Fibroblast of lung (primary cell): ENCODE measurements around the gene FCHSD1.

Experiments used
- EZH2 ChIP-seq: IDR thresholded peaks from 2 replicates; pipeline ENCODE4 v1.5.1; 2012; ENCODE audit warnings: low read length, control low read depth, mild to moderate bottlenecking; ENCODE audit errors: missing control alignments
- TF ChIP-seq, protein P1 (sequence below), 2 donors: IDR thresholded peaks in 1 of 2; conservative IDR thresholded peaks in 1 of 2; 1 replicate in 1 of 2; 2 replicates in 1 of 2; pipeline ENCODE4 v1.5.1; 2011 to 2012; ENCODE audit warnings: low read length in 2 of 2, control low read depth in 1 of 2, inconsistent platforms in 1 of 2, low read depth in 1 of 2, mild to moderate bottlenecking in 1 of 2

DNA sequence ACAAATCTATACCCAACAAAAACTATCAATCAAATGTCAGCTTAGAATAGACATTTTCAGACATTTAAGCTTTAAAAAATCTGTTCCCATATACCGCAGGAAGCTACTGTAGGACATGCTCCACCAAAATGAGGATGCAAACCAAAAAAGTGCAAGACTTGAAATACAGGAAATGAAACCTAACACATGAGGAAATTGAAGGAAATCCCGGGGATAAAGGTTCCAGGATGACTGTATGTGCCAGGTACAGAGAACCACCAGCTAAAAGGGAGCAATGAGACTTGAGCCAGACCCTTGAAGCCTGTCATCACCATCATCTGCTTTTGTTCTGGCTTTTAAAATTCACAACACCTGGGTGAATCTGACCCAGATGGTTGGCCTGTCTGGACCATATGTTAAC is 53.8 kb downstream of the FCHSD1 start:
- TF ChIP-seq, protein P1, sequence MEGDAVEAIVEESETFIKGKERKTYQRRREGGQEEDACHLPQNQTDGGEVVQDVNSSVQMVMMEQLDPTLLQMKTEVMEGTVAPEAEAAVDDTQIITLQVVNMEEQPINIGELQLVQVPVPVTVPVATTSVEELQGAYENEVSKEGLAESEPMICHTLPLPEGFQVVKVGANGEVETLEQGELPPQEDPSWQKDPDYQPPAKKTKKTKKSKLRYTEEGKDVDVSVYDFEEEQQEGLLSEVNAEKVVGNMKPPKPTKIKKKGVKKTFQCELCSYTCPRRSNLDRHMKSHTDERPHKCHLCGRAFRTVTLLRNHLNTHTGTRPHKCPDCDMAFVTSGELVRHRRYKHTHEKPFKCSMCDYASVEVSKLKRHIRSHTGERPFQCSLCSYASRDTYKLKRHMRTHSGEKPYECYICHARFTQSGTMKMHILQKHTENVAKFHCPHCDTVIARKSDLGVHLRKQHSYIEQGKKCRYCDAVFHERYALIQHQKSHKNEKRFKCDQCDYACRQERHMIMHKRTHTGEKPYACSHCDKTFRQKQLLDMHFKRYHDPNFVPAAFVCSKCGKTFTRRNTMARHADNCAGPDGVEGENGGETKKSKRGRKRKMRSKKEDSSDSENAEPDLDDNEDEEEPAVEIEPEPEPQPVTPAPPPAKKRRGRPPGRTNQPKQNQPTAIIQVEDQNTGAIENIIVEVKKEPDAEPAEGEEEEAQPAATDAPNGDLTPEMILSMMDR (conservative IDR thresholded peaks at IDR 0.05 in 1 of 2, IDR thresholded peaks at IDR 0.05 in 1 of 2; ENCODE audit: low read depth in 1 of 2, low read length in 2 of 2) = no peak
- TF ChIP-seq EZH2 = no peak
